Stimulated activated CD4-positive, alpha-beta T cell treated with anti-CD3 and anti-CD28 coated beads, Interleukin-12 subunit alpha, Interleukin-12 subunit beta, amount 100 ng/mL, for 4 hours (primary cell): Measurements from ENCODE around the gene PPP1R3E.
"Not testable (repeated sequence)": the region's sequence is repeated elsewhere in the genome, so short reads cannot be mapped to it uniquely, and the experiment has no call there.

Experiments used
- DNase-seq: peaks from one replicate; pipeline ENCODE4 v3.0.0-alpha.2; 2020

Gene PPP1R3E

GRCh38 chr14:23297096-23297495 is 5.6 kb downstream of the PPP1R3E start:
- no peak for DNase-seq

DNA sequence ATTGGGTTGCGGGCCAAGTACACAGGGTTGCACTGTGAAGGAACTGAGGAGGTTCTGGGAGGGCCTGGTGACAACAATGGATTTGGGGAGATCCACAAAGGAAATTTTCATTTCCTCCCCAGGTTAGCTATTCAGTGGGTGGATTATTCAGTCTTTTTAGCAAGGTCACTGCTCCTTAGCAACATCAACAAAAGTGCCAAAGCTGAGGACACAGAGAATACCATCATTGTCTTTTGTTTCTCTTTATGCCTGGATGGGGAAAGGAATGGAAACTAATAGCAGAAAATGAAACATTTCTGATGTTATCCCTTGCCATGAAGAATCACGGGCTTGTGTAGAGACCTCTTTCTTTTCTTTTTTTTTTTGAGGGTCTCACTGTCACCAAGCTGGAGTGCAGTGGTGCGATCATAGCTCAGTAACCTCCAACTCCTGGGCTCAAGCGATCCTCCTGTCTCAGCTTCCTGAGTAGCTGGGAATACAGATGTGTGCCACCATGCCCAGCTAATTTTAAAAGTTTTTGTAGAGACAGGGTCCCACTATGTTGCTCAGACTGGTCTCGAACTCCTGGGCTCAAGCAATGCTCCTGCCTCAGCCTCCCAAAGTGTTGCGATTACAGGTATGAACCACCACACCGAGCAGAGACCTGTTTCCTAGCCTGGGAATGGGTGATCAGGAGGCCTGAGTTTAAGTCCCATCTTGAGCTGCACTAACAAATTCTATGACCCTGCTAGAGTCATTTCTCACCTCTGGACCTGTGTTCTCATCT is 6.5 kb downstream of the PPP1R3E start:
- no peak for DNase-seq

DNA sequence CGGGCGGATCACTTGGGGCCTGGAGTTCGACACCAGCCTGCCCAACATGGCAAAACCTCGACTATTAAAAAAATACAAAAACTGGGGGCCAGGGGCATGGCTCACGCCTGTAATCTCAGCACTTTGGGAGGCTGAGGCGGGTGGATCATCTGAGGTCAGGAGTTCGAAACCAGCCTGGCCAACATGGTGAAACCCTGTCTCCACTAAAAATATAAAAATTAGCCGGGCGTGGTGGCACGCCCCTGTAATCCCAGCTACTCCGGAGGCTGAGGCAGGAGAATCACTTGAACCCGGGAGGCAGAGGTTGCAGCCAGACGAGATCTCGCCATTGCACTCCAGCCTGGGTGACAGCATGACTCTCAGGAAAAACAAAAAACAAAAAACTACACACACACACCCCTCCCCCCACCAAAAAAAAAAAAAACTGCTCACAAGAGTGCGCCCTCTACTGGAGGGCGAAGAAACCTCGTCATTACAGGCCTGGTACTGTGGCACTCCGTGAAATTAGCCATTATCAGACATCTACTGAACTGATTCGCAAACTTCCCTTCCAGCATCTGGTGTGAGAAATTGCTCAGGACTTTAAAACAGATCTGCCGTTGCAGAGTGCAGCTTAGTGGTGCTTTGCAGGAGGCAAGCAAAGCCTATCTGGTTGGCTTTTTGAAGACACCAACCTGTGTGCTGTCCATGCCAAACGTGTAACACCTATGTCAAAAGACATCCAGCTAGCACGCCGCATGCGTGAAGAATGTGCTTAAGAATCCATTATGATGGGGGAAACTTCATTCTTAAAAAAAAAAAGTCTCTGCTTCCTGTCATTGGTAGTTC is 7.7 kb downstream of the PPP1R3E start:
- DNase-seq, result peak; percentile 40

DNA sequence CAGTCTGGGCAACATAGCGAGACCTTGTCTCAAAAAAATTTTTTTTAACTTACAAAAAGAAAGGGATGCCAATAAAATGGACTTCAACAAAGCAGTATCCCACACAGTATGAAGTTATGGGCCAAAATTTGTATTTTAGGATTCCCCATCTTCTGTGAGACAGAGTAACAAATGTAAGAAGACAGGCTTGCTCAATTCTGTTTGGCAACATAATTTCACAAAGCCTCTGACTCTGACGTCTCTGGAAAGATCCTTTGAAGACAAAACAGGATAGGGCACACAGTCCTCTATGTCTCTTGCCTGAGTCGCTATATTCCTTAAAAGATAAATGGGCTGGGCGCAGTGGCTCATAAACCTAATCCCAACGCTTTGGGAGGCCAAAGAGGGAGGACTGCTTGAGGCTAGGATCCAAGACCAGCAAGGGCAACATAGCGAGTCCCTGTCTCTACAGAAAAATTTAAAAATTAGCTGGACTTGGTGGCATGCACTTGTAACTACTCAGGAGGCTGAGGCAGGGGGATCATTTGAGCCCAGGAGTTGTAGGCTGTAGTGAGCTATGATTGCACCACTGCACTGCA is 15.7 kb downstream of the PPP1R3E start:
- no peak for DNase-seq

GRCh38 chr14:23286020-23286901 is 16.4 kb downstream of the PPP1R3E start, which contains the start of gene HOMEZ:
Gene HOMEZ, minus strand, starts transcription at chr14:23286132. Its CDS starts 180 bp downstream, at chr14:23285952.
- peak; percentile 98 for DNase-seq

DNA sequence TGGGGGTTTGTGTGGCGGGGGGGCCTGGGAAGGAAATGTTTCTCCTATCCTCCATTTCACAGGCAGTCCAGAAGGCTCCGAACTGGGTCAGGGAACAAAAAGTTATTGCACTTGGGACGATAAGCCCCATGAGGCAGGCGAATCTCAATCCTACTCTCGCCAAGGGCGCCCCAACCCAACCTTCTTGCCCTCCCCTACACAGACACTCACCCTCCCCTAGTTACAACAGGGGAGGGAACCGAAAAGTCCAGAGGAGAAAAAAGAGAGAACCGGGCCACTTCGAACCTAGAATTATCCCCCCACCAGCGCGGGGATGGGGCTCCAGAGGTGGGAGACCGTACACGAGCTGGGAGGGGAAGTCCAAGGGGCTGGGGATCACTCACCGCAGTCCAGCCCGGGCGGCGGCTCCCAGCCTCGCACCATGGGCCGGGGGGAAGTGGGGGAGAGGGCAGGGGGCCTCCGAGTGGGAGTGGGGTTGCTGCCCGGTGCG is 17.1 kb downstream of the PPP1R3E start:
- DNase-seq, result no peak

- DNase-seq, result no peak
These were observed 17.8 kb downstream of the PPP1R3E start for GRCh38 chr14:23284654-23285529.

GRCh38 chr14:23281247-23281646 is 21.4 kb downstream of the PPP1R3E start:
- DNase-seq, result no peak

- not testable (repeated sequence) for DNase-seq
These were observed 24.7 kb downstream of the PPP1R3E start for GRCh38 chr14:23277928-23278327.

DNA sequence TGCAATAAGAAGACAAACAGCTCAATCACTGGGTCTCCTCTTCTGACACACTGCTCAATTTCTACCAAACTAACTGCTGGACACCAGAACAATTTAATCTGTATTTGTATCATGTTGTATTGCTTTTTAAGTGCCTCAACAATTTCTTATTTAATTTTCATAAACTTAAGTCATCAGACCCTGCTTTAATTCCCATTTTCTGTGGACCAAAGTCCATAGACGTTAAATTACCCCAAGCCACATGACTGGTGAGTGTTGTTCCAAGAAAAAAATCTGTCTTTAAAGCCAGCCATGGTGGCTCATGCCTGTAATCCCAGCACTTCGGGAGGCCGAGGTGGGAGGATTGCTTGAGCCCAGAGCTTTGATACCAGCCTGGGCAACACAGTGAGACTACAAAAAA is 25.5 kb downstream of the PPP1R3E start:
- no peak for DNase-seq

DNA sequence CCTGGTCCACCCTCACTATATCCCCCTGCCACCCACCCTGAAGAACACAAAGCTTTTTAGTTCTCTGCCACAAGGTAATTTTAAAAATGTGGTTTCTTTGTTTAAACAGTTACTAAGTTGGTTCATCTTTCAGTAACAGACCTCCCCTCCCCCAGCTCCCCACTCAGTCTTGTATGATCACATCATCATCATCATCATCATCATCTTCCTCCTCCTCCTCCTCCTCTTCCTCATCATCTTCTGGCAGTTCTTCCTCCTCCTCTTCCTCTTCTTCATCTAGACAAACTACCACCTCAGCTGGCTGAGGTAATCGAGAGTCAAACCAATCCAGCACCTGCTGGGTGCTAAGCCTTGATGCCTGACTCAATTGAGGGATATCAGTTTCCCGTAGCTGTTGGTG is 27.2 kb downstream of the PPP1R3E start:
- no peak for DNase-seq

DNA sequence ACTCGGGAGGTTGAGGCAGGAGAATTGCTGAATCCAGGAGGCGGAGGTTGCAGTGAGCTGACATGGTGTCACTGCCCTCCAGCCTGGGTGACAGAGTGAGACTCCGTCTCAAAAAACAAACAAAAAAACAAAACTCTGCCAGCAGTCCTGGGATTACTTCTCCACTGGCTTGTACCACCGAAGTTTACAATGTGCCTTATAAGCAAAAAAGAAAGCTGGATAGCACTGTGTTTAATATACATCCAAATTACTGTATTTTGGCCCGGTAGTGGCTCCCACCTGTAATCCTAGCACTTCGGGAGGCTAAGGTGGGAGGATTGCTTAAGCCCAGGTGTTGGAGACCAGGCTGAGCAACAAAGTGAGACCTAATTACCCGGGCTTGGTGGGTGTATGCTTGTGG is 33.5 kb downstream of the PPP1R3E start:
- DNase-seq, result no peak

DNA sequence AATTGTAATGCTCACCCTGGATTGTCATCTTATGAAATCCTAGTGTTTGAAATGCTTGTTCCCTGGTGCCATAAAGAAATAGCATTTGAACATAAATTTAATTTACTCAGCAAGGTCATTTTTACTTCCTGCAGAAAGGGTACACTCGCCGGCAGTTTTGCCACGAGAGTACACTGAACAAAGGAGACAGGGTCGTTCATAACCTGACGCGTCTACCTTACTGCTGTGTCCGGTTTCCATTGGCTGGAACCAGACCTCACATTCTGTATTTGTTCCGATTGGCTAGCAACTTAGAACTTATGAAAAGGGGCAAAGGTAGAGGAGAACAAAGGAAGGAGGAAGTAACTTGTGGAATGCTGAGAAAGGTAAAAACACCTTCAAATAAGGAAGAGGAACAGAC is 41.8 kb downstream of the PPP1R3E start:
- DNase-seq, result not testable (repeated sequence)

- no peak for DNase-seq
These were observed 43.2 kb downstream of the PPP1R3E start for GRCh38 chr14:23259426-23259825.

DNA sequence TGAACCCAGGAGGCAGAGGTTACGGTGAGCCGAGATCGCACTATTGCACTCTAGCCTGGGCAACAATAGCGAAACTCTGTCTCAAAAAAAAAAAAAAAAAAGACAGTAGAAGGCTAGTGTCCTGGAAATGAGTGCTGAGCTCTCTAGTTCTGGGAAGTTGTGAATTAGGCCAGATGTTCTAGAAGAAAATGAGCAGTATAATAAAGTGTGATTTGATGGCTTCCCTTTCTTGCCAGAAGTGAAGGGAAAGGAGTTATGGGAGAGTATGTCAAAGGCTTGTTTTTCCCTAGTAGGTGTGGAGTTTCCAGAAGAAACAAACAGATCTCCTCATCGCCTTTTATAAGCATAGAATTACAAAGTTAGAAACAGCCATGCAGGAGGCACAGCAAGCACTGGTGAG is 44.4 kb downstream of the PPP1R3E start:
- DNase-seq, result no peak

DNA sequence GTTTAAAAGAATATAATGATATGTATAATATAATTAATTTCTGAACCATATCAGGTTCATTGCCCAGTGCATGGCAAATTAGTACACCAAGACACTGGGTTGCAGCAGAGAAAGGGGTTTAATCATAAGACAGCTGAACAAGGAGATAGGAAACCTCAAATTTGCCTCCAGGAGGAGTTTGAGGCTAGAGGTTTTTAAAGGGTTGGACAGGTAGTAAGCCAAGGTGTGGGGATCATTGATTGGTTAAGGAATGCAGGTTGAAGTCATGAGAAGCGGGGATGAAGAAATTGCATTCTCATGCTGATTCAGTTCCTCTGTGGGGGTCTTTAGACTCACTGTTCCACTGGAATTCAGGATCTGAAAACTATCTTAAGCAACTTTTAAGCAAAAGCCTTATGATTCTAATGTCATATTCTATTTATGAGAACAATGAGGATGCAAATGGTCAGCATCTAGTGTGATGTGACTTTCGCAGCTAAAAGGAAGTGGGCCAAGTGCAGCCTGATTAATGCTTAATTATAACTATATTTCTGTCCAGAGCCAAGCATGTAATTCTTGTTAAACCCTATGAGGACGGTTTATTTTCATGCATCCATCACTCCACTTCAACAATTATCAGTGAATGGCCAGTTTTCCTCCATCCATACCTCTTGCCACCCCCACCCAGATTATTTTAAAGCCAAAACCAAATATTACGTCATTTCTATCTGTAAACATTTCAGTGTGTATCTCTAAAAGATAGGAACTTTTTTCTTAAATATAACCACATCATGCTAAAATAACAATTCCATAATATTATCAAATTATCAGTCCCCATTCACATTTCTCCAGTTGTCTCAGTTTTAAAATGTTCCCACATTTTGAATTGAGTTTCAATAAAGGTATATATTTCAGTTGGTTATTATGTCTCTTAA is 50.0 kb downstream of the PPP1R3E start:
- DNase-seq, result no peak

DNA sequence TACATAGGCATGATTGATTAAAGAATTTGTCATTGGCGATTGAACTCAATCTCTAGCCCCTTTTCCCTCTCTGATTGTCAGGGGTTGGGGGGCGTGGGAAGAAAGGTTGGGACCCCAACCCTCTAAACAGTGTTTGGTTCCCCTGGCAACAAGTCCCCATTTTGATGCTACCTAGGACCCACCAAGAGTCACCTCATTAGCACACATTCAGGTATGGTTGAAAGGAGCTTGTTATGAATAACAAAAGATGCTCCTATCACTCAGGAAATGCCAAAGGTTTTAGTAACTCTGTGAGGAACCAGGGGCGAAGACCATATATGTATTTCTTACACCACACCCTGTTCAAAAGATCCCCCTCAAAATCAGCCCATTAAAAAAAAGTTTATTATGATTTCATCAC is 50.7 kb downstream of the PPP1R3E start:
- no peak for DNase-seq

DNA sequence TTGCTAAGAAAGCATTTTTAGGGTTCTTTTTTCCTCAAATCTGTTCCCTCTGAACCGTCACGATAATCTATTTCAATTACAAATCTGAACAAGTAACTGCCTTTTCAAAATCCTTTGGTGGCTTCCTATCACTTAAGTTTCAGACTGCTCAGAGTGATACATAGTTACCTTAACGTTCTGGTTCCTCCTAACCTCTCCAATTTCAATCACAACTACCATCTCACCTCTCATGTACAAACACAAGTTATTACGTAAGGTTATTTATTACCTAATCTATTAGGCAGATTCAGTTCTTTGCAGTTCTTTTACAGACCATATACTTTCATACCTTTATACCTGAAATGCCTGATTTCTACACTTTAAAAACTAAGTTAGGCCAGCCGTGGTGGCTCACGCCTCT is 52.8 kb downstream of the PPP1R3E start:
- DNase-seq, result no peak

GRCh38 chr14:23248601-23249000 is 54.1 kb downstream of the PPP1R3E start:
- no peak for DNase-seq
